ENCODE data around the gene ASAP3. TPM values are rescaled to one million over a fixed set of nuclear protein-coding genes. Genes with fewer than 3 reads are reported as not detected.
"Not testable (repeated sequence)": the region's sequence is repeated elsewhere in the genome, so short reads cannot be mapped to it uniquely, and the experiment has no call there.

The ASAP3 gene
- total RNA-seq, 1 donor from 2014 or later, result 31.1 TPM

DNA sequence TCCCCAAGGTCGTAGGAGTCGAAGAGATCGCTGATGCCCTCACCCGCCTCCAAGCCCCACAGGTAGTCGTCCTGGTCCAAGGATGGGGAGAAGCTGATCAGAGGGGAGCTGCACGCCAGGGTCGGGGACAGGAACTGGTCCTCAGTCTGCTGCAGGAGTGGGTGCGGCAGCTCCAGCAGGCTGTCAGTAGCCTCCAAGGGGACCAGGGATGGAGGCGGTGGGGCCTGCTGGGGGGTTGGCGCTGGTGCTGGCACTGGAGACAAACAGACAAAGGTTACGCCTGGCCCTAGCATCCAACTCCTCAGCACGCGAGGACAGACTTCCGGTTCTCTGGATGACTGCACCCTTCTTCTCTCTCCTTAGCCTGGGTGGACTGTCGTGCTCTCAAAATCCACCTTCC lies 25.9 kb upstream of the ASAP3 start:
- Mint-ChIP-seq H3K27me3 (ENCODE audit: unreplicated experiment) (no peaks in the 10 kb centered on the region), H3K4me3 (ENCODE audit: unreplicated experiment) (no peak overlapping the region), H3K4me1 (ENCODE audit: unreplicated experiment) (no peaks in the 10 kb centered on the region), H3K36me3 (ENCODE audit: unreplicated experiment) (no peaks in the 10 kb centered on the region), H3K27ac (ENCODE audit: unreplicated experiment) (no peak overlapping the region), H3K9me3 (ENCODE audit: unreplicated experiment) (no peaks in the 10 kb centered on the region)
- DNase-seq (ENCODE audit: extremely low spot score, unreplicated experiment), result no peak
- TF ChIP-seq, protein P1, sequence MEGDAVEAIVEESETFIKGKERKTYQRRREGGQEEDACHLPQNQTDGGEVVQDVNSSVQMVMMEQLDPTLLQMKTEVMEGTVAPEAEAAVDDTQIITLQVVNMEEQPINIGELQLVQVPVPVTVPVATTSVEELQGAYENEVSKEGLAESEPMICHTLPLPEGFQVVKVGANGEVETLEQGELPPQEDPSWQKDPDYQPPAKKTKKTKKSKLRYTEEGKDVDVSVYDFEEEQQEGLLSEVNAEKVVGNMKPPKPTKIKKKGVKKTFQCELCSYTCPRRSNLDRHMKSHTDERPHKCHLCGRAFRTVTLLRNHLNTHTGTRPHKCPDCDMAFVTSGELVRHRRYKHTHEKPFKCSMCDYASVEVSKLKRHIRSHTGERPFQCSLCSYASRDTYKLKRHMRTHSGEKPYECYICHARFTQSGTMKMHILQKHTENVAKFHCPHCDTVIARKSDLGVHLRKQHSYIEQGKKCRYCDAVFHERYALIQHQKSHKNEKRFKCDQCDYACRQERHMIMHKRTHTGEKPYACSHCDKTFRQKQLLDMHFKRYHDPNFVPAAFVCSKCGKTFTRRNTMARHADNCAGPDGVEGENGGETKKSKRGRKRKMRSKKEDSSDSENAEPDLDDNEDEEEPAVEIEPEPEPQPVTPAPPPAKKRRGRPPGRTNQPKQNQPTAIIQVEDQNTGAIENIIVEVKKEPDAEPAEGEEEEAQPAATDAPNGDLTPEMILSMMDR (IDR thresholded peaks at IDR 0.05), result no peak

DNA sequence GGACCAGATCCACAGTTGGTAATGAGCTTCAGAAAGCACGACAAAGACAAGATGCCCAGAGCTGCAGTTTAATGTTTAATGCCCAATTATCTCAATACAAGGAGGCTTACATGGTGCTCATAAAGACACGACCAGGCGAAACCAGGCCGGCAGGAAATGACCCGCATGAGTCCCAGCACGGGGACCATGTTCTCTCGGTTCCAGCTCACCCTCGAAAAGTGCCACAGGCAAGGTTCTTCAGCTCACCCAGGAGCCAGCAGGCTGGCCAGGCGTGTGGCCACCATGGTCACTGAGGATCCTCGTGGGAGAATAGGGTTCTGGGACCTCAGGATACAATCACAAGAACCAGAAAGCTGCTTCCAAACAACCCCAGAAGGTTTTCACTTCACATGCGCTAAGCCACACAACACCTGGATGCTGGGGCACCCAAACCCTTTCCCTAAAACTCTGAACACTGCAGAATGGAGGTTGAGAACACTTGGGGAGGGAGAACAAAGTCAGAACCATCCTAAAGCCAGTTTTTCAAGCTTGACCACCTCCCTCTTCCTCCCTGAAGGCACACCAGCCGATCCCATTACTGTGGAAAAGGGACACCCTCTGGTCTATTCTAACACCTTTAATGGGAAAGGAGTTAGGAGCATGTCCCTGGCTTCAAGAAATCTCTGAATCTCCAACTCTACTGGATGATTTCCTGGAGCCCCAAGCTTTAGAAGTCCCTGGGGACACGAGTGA lies 22.6 kb upstream of the ASAP3 start:
- DNase-seq (ENCODE audit: extremely low spot score, unreplicated experiment), result no peak
- TF ChIP-seq, protein P1 (IDR thresholded peaks at IDR 0.05), result no peak
- no peaks in the 10 kb centered on the region for H3K27me3 Mint-ChIP-seq (ENCODE audit: unreplicated experiment)
- no peak overlapping the region for H3K27ac Mint-ChIP-seq (ENCODE audit: unreplicated experiment)
- H3K4me3 Mint-ChIP-seq (ENCODE audit: unreplicated experiment), result no peak overlapping the region
- H3K4me1 Mint-ChIP-seq (ENCODE audit: unreplicated experiment), result no peaks in the 10 kb centered on the region
- no peaks in the 10 kb centered on the region for H3K36me3 Mint-ChIP-seq (ENCODE audit: unreplicated experiment)
- no peaks in the 10 kb centered on the region for H3K9me3 Mint-ChIP-seq (ENCODE audit: unreplicated experiment)

DNA sequence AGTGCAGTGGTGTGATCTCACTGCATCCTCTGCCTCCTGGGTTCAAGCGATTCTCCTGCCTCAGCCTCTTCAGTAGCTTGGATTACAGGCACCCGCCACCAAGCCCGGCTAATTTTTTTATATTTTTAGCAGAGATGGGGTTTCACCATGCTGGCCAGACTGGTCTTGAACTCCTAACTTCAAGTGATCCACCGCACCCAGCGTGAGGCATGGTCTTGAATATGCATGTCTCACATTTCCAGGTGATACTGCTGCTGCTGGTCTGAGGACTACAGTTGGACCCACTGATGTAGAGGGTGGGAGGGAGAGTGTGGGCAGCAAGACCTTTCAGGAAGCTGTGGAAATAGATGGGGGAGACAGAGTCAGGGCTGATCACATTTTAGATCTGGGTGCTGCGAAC lies 21.9 kb upstream of the ASAP3 start:
- no peaks in the 10 kb centered on the region for H3K4me1 Mint-ChIP-seq (ENCODE audit: unreplicated experiment)
- TF ChIP-seq, protein P1 (IDR thresholded peaks at IDR 0.05), result no peak

DNA sequence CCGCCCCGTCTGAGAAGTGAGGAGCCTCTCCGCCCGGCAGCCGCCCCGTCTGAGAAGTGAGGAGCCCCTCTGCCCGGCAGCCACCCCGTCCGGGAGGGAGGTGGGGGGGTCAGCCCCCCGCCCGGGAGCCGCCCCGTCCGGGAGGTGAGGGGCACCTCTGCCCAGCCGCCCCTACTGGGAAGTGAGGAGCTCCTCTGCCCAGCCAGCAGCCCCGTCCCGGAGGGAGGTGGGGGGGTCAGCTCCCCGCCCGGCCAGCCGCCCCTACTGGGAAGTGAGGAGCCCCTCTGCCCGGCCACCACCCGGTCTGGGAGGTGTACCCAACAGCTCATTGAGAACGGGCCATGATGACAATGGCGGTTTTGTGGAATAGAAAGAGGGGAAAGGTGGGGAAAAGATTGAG lies 20.2 kb upstream of the ASAP3 start:
- not testable (repeated sequence) for H3K9me3 Mint-ChIP-seq (ENCODE audit: unreplicated experiment); H3K4me3 Mint-ChIP-seq (ENCODE audit: unreplicated experiment); H3K27ac Mint-ChIP-seq (ENCODE audit: unreplicated experiment); H3K36me3 Mint-ChIP-seq (ENCODE audit: unreplicated experiment); H3K27me3 Mint-ChIP-seq (ENCODE audit: unreplicated experiment); DNase-seq (ENCODE audit: extremely low spot score, unreplicated experiment); H3K4me1 Mint-ChIP-seq (ENCODE audit: unreplicated experiment)

More for the DNA sequence above, 21.9 kb upstream of the ASAP3 start:
- Mint-ChIP-seq H3K9me3 (ENCODE audit: unreplicated experiment) (no peaks in the 10 kb centered on the region), H3K36me3 (ENCODE audit: unreplicated experiment) (no peaks in the 10 kb centered on the region), H3K27me3 (ENCODE audit: unreplicated experiment) (no peaks in the 10 kb centered on the region), H3K27ac (ENCODE audit: unreplicated experiment) (no peak overlapping the region), H3K4me3 (ENCODE audit: unreplicated experiment) (no peak overlapping the region)
- no peak for DNase-seq (ENCODE audit: extremely low spot score, unreplicated experiment)

DNA sequence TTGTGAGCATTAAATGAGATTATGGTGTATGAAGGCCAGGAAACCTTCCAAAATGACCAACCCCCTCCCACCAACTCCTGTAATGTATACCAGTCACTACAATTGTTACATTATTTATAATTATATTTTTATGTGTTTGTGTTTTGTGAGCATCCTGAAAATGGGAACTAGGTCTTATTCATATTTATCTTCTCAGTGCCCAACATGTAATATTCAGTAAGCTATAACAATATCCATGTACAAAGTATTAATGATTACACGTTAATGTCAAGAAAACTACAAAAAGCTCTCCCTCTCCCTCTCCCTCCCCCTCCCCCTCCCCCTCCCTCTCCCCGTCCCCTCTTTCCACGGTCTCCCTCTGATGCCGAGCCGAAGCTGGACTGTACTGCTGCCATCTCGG lies 19.0 kb upstream of the ASAP3 start:
- Mint-ChIP-seq H3K36me3 (ENCODE audit: unreplicated experiment) (no peaks in the 10 kb centered on the region), H3K27me3 (ENCODE audit: unreplicated experiment) (peaks cover 2% of the 10 kb centered on the region), H3K9me3 (ENCODE audit: unreplicated experiment) (no peaks in the 10 kb centered on the region), H3K4me3 (ENCODE audit: unreplicated experiment) (no peak overlapping the region), H3K27ac (ENCODE audit: unreplicated experiment) (no peak overlapping the region), H3K4me1 (ENCODE audit: unreplicated experiment) (no peaks in the 10 kb centered on the region)
- TF ChIP-seq, protein P1 (IDR thresholded peaks at IDR 0.05), result no peak
- DNase-seq (ENCODE audit: extremely low spot score, unreplicated experiment), result no peak
